ENCODE measurements around the gene PRKCB.

The PRKCB gene

GRCh38 chr16:23835390-23836077, at the start of gene PRKCB:
TSS of gene PRKCB (plus strand) at chr16:23835983.
- DNase-seq (ENCODE audit: low read depth, low spot score): peak; percentile 53

DNA sequence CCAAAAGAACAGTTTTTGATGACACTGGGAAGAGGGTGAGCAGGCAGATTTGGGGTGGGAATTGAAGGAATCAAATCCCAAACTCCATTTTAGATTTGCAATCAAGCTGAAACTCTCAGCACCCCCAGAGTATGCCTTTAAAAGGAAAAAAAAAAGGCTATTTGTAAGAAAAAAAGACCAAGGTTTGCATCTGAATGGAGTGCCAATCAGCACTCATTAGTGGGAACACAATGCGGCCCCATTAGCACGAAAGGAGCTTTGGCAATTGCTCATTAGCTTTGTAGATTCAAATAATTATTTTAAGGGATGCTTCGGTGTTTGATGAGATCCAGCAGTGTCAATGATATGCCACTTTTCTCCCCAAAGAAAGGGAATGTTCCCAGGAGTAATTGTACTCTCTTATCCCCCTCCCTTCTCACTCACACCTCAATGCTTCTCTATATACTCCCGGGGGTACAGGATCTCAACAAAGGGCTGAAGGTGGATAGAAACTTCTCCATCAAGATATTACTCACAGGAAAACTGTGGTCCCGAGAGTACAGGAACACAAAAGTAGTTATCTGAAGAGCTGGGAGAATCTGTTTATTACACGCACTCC, 48.7 kb upstream of the PRKCB start:
- no peak for DNase-seq (ENCODE audit: low read depth, low spot score)

DNA sequence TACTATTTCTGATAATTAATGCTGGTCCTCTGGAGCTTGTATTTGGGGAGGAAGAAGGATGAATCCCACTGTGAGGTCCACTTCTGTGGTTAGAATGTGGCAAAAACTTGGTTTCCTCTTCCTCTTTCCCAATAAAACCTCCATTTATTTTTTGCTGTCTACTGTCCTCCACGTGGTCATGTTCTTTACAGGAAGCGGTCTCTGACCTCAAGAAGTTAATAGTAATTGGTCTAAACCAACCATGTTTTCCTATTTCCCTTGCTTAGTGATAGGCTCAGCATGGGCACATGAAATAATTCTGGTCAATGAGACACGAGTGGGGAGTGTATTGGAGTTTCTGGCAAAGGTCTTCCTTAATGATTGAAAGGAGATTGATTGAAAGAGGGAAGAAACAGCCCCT, 47.1 kb upstream of the PRKCB start:
- DNase-seq (ENCODE audit: low read depth, low spot score): no peak

DNA sequence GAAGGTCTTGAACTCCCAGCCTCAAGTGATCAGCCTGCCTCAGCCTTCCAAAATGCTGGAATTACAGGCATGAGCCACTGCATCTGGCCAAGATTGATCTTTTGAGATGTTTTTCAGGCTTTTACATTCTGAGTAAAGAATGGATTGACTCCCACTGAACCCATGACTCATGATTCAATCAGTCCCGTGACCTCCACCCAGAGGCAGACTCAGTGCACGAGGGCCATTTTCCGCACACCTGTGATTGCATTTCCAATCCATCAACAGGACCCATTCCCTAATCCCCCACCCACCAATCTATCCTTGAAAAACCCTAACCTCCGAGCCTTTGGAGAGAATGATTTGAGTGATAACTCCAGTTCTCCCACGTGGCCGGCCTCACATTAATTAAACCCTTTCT, 40.4 kb upstream of the PRKCB start:
- no peak for DNase-seq (ENCODE audit: low read depth, low spot score)

GRCh38 chr16:23796941-23797340, 38.8 kb upstream of the PRKCB start:
- DNase-seq (ENCODE audit: low read depth, low spot score): no peak

DNA sequence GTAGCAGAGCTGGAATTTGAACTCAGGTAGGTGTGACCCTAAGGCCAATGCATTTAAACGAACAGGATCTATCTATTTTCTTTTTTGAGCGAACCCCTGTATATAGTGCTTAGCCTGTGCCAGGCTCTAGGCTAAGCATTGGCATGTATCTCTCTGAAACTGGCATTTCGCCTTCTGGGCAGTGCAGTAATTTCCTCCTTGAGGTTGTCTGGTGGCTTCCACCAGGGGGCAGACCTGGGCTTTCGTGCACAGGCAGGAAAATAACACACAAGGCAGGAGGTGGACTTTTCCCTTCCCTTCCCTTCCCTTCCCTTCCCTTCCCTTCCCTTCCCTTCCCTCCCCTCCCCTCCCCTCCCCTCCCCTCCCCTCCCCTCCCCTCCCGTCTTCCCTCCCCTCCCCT, 34.4 kb upstream of the PRKCB start:
- DNase-seq (ENCODE audit: low read depth, low spot score): peak; percentile 78

GRCh38 chr16:23802776-23803175, 33.0 kb upstream of the PRKCB start:
- DNase-seq (ENCODE audit: low read depth, low spot score): no peak

GRCh38 chr16:23803591-23804123, 32.1 kb upstream of the PRKCB start:
- DNase-seq (ENCODE audit: low read depth, low spot score): peak; percentile 30

DNA sequence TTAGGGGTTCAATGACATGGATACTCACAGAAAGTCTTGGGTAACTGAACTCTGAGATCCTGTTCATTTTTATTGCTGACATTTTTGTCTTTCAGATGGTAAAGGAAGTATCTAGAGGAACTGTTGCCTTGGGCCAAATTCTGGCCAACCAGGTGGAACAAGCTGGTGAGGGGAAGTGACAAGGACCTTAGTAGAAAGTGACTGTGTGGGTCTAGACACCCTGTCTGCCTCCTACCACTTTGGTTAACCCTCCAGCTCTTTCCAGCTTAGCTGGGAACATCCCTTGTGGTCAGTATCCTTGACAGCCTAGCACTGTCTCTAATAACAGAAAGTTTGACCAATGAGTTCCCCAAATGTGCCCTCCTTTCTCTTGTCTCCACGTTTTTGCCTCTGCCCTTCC, 28.8 kb upstream of the PRKCB start:
- DNase-seq (ENCODE audit: low read depth, low spot score): no peak

DNA sequence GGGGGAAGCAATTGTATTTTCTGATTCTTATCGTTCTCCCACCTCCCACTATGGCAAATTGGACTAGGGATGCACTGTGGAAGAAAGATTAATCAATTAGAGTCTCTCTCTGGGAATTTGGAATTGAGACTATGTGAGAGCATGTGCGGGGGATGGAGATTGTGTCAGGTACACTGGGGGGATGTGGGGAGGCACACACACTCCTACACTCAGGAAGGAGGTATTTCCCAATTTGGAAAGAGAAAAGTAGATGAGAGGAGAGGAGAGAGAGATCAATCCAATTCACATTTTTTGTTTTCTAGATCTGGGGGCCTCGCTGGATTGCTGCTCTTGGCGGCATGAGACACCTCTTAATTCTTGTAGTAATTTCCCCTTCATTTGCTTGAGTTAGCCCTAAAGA, 14.3 kb upstream of the PRKCB start:
- DNase-seq (ENCODE audit: low read depth, low spot score): no peak

- no peak for DNase-seq (ENCODE audit: low read depth, low spot score)
These were observed 13.7 kb upstream of the PRKCB start for GRCh38 chr16:23821875-23822688.

GRCh38 chr16:23823475-23824384, 12.1 kb upstream of the PRKCB start:
- no peak for DNase-seq (ENCODE audit: low read depth, low spot score)

- no peak for DNase-seq (ENCODE audit: low read depth, low spot score)
These were observed 10.9 kb upstream of the PRKCB start for GRCh38 chr16:23824909-23825308.

DNA sequence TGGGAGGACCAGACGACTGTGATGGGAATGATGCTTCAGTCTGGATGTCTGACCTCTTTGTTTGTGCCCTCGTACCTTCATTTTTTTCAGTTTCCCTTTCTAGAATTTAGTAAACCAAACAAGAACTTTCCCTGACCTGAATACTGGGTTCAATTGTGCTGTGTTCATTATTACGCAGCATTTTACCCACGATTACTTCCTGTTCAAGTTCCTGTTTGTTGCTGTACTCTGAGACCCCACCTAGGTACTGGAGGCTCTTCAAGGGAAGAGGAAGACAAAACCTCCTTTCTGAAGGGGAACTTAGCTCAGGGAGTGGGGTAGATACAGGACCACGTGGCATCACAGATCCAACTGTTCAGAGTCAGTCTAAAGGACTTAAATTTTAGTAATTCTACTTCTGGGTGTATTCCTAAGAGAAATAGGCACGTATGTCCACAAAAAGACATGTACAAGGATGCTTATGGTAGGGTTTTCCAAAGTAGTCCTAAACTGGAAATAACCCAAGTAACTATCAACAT, 9.2 kb upstream of the PRKCB start:
- DNase-seq (ENCODE audit: low read depth, low spot score): no peak

GRCh38 chr16:23827057-23827456, 8.7 kb upstream of the PRKCB start:
- no peak for DNase-seq (ENCODE audit: low read depth, low spot score)

DNA sequence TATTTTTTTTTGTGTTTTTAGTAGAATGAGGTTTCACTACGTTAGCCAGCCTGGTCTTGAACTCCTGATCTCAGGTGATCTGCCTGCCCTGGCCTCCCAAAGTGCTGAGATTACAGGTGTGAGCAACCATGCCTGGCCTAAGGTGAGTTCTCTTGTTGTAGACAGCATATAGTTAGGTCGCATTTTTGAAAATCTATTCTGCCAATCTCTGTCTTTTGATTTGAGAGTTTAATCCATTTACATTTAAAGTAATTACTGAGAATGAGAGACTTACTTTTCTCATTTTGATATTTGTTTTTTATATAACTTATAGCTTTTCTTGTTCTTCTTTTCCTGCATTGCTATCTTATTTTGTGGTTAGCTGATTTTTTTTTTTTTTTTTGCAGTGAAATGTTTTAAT, 6.3 kb upstream of the PRKCB start:
- no peak for DNase-seq (ENCODE audit: low read depth, low spot score)

DNA sequence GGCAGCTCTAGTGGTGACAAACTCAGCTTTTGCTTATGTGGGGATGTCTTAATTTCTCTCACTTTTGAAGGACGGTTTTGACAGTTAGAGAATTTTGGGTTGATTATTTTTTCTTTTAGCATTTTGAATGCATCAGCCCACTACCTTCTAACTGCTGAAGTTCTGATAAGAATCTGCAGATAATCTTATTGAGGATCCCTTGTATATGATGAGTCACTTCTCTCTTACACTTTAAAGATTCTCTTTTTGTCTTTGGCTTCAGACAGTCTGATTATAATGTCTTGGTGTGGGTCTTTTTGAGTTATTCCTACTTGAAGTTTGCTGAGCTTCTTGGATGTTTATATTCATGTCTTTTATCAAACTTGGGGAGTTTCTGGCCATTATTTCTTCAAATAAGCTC, 5.5 kb upstream of the PRKCB start:
- DNase-seq (ENCODE audit: low read depth, low spot score): no peak

DNA sequence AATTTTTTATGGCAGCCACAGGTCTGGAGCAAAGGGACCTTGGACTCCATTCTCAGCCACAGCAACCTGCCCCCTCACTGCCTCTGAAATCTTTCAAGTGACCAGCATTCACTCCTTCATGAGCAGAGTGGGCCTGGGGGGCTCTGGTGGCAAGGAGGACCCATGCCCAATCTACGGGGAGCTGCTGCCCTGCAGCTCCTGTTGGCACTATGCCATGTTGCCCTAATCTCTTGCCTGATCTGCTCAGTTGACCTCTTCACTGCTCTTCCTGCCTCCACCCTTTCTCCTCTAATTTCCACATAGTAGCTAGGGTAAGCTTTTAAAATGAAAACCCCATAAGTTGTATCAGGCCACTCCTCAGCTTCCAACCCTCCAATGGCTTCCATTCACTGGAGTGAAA, 2.9 kb upstream of the PRKCB start:
- DNase-seq (ENCODE audit: low read depth, low spot score): no peak

DNA sequence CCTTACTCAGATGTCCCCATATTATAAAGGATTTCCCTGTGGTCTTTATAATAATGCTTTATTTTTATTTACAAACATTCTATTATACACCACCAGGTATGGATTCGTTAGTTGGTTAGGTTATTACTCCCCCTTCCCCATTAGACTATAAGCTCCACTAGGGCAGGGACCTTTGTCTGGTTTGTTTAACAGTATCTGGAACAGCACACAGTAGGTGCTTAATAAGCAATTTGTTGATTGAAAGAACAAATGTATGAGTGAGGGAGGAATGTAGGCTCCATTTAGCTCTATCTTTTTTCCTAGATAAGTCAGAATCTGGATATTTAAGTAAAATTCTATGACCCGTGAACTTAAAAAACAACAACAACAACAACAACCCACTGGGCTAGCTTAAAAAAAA, 2.3 kb upstream of the PRKCB start:
- no peak for DNase-seq (ENCODE audit: low read depth, low spot score)

GRCh38 chr16:23833960-23834685, 1.7 kb upstream of the PRKCB start:
- no peak for DNase-seq (ENCODE audit: low read depth, low spot score)

DNA sequence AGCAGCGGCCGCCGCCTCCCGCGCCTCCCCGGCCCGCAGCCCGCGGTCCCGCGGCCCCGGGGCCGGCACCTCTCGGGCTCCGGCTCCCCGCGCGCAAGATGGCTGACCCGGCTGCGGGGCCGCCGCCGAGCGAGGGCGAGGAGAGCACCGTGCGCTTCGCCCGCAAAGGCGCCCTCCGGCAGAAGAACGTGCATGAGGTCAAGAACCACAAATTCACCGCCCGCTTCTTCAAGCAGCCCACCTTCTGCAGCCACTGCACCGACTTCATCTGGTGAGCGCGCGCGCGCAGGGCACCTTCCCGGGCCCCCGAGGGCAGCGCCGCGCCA, 258 bp downstream of the PRKCB start:
- DNase-seq (ENCODE audit: low read depth, low spot score): no peak
